HG03103 (cell line): ENCODE data around the gene BCAS1.
"Not testable (repeated sequence)": the region's sequence is repeated elsewhere in the genome, so short reads cannot be mapped to it uniquely, and the experiment has no call there.

ENCODE experiments used
- ATAC-seq: cut with Tn5 transposase; IDR thresholded peaks from one replicate; pipeline ENCODE4 v1.9.1; 2021; ENCODE audit warnings: low read depth; ENCODE audit not compliant: unreplicated experiment

Gene BCAS1

GRCh38 chr20:54020868-54021267 lies 49.5 kb downstream of the BCAS1 start:
- no peak for ATAC-seq

- ATAC-seq, result no peak
Measured at GRCh38 chr20:54020348-54020747, 50.0 kb downstream of the BCAS1 start.

- no peak for ATAC-seq
Measured at GRCh38 chr20:54019585-54019984, 50.8 kb downstream of the BCAS1 start.

GRCh38 chr20:54019127-54019526 lies 51.3 kb downstream of the BCAS1 start:
- ATAC-seq, result no peak

- ATAC-seq, result peak; percentile 91
Measured at GRCh38 chr20:54017846-54018245, 52.5 kb downstream of the BCAS1 start.

- ATAC-seq, result no peak
Measured at GRCh38 chr20:54015496-54015895, 54.9 kb downstream of the BCAS1 start.

- no peak for ATAC-seq
Measured at GRCh38 chr20:54014293-54014926, 56.0 kb downstream of the BCAS1 start.

GRCh38 chr20:54013471-54013870 lies 56.9 kb downstream of the BCAS1 start:
- no peak for ATAC-seq

GRCh38 chr20:54011346-54011745 lies 59.0 kb downstream of the BCAS1 start:
- no peak for ATAC-seq

- not testable (repeated sequence) for ATAC-seq
Measured at GRCh38 chr20:54006216-54006615, 64.2 kb downstream of the BCAS1 start.

- no peak for ATAC-seq
Measured at GRCh38 chr20:54005524-54005923, 64.9 kb downstream of the BCAS1 start.

- peak; percentile 92 for ATAC-seq
Measured at GRCh38 chr20:54004445-54004844, 65.9 kb downstream of the BCAS1 start.

- ATAC-seq, result no peak
Measured at GRCh38 chr20:54002741-54003140, 67.7 kb downstream of the BCAS1 start.

- ATAC-seq, result no peak
Measured at GRCh38 chr20:54002056-54002575, 68.3 kb downstream of the BCAS1 start.

GRCh38 chr20:54000914-54001313 lies 69.5 kb downstream of the BCAS1 start:
- no peak for ATAC-seq

- ATAC-seq, result no peak
Measured at GRCh38 chr20:54000262-54000661, 70.1 kb downstream of the BCAS1 start.

- ATAC-seq, result no peak
Measured at GRCh38 chr20:53999077-53999476, 71.3 kb downstream of the BCAS1 start.

- ATAC-seq, result no peak
Measured at GRCh38 chr20:53996584-53997486, 73.6 kb downstream of the BCAS1 start.

GRCh38 chr20:53995949-53996348 lies 74.4 kb downstream of the BCAS1 start:
- ATAC-seq, result no peak

- no peak for ATAC-seq
Measured at GRCh38 chr20:53994088-53994487, 76.3 kb downstream of the BCAS1 start.

GRCh38 chr20:53993310-53993709 lies 77.1 kb downstream of the BCAS1 start:
- ATAC-seq, result no peak
